Middle frontal gyrus (tissue), 1 donor: ENCODE results near the gene WDFY2.
"Not testable (repeated sequence)": the region's sequence is repeated elsewhere in the genome, so short reads cannot be mapped to it uniquely, and the experiment has no call there.

Experiments
- DNase-seq: peaks from one replicate; pipeline ENCODE4 v3.0.0-alpha.2; 2015; ENCODE audit warnings: low spot score; ENCODE audit errors: extremely low spot score

WDFY2 gene, protein sequence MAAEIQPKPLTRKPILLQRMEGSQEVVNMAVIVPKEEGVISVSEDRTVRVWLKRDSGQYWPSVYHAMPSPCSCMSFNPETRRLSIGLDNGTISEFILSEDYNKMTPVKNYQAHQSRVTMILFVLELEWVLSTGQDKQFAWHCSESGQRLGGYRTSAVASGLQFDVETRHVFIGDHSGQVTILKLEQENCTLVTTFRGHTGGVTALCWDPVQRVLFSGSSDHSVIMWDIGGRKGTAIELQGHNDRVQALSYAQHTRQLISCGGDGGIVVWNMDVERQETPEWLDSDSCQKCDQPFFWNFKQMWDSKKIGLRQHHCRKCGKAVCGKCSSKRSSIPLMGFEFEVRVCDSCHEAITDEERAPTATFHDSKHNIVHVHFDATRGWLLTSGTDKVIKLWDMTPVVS

DNA sequence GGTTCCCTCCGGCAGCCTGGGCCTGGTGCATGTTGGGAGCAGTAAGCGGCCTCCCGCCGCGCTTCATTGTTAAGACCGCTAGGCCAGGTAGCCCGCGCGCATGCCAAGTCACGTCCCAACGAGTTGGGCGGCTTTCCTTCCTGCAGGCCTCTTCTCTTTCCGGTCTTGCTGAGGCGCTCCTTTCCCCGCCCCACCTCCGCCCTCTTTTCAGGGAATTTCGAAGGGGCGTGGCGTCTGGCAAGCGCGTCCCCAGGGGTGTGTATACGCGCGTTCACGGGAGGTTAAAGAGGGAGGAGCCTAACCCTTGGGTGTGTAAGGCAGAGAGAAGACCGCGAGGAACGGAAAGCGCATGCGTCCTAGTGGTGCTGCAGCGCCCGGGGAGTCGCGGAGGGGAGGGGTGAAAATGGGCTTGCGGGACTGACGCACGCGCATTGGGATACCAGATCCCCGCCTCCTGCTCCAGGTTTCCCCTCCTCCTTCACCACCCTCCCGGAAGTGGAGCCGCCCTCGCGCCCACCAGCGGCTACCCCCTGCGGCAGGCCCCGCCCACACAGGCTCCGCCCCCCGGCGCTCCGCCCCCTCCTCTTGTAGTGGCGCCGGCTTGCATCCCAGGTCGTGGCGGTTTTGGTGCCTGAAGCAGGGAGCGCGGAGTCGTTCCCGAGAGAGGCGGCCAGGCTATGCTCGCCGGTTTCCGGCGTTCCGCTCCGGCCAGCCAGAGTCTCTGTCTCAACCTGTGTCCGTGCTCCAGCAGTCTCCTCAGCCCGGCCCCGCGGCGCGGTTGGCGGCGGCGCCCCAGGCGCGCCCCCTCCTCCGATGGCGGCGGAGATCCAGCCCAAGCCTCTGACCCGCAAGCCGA, at the start of gene WDFY2:
Gene WDFY2 (plus strand): TSS at position 588 of the 856 bp plus-strand sequence. CDS start 226 bp downstream, at position 814.
- DNase-seq = peak; percentile 99

DNA sequence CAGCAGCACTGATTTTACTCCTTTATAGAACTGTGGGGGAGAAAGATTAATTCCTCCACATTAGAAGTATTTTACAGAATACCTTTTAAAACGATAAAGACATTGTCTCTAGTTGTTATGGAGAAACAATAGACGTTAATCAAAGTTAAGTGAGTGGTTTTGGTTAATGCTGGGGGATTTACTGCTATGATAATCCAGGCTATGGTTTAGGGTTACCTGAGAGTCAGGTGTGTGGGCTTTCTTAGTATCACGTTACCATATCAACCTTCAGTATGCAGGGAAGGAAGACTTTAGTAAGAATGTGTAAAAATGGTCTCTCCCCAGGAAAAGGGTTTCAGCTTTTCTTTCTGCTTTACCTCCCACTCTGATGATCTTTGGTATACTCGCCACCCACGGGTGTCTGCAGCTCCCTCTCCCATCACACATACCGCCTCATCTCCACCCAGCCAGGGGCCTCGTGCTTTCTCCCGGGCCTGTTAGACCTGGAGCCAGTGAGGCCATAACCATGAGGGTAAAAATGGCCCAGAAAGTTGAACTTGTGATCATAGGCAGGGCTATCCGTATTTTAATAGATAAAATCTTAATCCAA, 45.6 kb upstream of the WDFY2 start:
- DNase-seq = no peak

DNA sequence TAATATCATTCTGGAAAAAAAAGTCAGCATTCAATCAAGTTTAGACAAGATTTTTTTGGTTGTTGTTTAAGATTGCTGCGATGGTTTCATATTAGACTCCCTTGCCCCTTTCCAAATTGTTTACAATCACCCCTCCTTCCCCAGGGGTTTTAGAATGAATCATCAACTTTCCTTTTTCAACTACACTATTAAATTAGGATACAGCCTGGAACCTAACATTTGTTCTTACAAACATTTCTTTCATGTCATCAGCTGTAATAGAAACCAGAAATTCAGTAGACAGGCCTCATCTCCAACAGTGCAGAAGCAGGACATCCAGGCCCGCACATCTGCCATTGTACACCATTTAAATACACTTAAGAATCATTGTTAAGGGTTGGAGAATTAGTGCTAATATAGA, 44.4 kb upstream of the WDFY2 start:
- no peak for DNase-seq

DNA sequence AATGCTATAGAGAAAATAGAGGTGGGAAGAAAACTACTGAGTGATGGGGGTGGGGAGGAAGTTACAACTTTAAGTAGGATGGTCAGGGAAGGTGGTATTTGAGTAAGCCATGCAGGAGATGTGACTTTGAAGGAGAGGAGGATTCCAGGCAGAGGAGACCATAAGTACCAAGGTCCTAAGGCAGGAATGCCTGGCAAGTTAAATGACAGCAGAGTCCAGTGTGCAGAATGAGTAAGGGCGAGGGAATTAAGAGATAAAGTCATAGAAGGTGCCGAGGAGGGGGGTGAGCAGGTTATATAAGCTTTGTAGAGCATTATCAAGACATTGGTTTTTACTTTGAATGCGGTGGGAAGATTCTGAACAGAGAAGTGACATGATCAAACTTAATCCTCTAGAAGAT, 43.2 kb upstream of the WDFY2 start:
- no peak for DNase-seq

DNA sequence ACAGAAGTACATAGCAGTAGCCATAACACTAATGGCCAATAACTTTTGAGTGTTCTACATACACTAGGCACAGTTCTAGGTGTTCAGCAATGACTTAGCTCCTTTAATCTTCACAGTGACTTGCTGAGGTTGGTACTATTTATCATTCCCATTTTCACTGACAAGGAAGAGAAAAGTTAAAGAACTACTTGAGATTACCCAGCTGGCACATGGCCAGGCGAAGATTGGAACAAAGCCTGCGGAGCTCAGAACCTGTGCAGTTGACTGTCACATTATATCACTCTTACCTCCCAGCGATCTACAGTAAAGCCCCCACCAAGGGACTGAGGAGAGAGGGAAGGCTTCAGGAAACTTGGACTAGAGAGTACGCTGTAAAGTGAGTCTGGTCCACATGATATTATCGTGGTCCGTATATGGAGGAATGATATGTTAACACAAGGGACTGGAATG, 42.4 kb upstream of the WDFY2 start:
- DNase-seq = no peak

DNA sequence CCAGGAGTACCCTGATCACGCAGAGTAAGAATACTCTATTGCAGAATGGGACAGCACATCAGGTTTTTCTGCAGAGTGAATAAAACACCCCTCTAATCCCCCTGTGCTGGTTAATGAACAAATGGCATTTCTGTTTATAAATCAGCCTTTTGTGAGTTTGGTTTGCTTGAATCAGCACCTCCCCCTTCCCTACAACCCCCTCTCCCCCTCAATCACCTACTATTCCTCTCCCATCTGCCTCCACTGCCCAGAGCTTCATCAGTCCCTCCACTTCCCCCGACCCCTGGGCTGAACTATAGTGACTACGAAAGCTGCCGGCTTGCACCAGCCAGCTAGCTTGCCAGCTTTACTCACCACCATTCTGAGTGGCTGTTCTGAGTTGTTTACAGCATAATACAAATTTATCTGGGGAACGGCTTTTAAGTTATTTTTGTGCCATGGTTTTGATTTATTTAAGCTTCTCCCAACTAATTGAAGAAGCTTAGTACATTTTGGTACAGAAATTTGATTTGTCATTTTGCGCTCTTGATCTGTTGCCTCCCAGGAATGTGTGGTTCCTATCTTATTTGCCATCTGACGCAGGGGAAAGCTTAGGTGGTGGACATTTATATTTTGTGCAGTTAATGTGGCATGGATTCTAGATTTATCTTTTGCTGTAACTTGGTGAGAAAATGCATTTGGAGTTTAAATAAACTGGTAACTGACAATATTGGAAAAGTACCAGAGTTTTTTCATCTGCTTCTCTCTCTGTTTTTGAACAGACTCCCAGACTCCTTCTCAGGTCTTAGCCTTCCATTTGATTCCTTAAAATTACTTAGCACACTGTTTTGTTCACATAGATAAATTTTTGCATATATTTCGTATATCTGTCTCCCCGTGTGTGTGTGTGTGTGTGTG, 41.7 kb upstream of the WDFY2 start:
- DNase-seq = no peak

DNA sequence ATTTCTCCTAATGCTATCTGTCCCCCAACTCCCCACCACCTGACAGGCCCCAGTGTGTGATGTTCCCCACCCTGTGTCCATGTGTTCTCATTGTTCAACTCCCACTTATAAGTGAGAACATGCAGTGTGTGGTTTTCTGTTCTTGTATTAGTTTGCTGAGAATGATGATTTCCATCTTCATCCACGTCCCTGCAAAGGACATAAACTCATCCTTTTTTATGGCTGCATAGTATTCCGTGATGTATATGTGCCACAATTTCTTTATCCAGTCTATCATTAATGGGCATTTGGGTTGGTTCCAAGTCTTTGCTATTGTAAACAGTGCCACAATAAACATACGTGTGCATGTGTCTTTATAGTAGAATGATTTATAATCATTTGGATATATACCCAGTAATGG, 38.8 kb upstream of the WDFY2 start:
- DNase-seq = not testable (repeated sequence)

DNA sequence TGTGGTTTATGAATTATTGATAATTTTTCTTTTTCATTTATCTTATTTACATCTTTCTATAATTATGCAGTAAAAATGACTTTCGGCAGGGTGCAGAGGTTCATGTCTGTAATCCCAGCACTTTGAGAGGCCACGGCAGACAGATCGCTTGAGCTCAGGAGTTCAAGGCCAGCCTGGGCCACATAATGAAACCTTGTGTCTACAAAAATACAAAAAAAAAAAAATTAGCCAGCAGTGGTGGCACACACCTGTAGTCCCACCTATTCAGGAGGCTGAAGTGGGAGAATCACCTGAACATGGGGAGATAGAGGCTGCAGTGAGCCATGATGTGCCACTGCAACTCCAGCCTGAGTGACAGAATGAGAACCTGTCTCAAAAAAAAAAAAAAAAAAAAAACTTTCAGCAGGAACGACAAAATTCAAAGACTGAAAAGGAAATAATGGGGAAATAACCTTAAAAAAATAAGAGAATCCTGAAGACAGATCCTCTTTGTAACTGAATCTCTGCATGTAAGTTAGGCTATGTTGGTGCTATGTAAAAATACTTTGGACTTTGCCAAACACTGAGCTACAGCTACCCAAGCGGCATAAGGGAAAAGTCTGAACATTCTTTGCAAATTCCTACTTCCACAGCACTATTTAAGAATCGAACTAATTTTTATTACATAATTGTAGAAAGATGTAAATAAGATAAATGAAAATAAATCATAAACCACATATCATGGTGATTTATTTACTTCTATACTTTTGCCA, 36.7 kb upstream of the WDFY2 start:
- no peak for DNase-seq

DNA sequence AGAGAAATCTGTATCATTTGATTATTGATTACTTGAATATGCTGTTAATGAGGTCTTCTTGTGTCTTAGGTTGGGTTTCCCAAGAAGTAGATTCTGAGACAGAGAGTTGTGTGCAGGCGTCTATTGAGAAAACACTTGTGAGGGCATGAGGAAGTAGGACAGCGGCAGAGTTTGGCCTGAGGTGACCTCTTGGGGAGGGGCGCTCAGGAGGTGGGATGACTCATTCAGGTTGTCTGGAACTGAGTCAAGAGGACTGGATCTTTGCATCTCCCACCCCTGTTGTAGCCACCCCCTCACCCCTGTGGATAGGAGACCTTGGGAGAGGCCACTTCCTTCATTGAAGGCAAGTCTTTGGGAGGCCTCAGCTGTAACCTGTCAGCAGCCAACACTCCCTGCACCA, 35.2 kb upstream of the WDFY2 start:
- DNase-seq = no peak

DNA sequence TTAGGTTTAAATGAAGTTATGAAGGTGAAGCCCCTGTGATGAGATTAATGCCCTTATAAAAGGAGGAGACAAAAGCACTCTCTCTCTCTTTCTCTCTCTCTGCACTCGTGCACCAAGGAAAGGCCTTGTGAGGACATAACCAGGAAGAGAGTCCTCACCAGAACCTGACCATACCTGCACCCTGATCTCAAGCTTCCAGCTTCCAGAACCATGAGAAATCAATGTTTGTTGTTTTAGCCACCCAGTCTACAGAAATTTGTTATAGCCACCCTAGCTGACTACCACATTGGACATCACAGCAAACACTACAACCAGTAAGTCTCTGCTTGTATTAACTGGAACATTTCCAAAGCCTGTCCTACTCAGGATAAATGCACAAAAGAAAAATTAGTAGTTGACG, 34.7 kb upstream of the WDFY2 start:
- no peak for DNase-seq

DNA sequence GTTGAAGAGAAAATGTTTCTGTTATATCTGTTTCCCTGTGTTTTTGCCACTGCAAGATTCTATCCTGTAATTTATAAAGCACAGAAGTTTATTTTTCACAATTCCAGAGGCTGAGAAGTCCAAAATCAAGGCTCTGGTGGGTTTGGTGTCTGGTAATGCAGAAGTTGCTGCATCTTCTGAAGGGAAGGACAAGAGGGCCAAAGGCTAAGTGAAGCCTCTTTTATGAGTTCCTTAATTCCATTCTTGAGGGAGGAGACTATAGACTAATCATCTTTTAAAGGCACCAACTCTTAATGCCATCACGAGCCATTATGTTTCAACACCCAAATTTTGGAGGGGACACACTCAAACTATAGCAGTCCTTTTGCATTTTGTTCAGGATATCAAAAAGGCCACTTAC, 34.1 kb upstream of the WDFY2 start:
- DNase-seq = no peak

DNA sequence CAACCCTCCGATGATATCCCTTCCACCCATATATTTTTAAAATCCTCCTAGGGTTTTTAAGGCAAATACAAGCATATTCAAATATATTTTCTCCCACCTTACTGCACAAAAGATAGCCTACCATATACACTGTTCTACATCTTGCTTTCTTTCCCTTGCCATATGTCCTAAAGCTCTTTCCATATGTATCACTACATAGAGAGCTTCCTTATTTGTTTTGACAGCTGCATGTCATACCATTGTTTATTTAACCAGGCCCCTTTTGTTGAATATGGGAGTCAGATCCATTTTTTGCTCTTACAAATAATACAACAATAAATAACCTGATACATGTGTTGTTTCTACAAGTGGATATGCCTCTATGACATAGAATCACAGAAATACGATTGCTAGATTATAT, 32.8 kb upstream of the WDFY2 start:
- DNase-seq = no peak

DNA sequence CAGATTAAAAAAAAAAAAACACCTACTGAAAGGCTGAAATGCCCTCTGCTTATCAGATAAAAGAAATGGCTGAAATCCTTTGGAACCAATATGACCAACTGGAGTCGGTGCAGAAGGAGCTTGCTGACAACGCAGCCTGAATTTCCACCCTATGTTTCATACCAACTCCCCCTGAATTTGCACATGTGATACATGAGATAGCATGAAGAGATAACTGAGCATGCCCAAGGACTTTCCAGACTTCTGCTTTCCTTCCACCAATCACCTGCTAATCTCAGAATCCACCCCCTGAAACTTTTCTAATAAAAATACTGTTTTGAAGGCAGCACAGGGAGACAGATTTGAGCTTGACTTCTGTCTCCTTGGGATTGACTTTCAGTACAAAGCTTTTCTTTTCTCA, 32.2 kb upstream of the WDFY2 start:
- DNase-seq = no peak

DNA sequence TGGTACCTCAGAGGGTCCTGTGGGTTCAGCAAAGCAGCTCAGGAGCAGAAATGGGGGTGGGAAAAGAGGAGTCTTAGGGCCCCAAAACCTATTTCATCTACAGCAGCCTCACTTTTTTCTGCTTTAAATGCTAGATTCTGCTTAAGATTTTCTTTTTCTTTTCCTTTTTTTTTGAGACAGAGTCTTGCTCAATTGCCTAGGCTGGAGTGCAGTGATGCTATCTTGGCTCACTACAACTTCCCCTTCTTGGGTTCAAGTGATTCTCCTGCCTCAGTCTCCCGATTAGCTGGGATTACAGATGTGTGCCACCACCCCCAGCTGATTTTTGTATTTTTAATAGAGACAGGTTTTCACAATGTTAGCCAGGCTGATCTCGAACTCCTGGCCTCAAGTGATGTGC, 30.7 kb upstream of the WDFY2 start:
- DNase-seq = no peak

DNA sequence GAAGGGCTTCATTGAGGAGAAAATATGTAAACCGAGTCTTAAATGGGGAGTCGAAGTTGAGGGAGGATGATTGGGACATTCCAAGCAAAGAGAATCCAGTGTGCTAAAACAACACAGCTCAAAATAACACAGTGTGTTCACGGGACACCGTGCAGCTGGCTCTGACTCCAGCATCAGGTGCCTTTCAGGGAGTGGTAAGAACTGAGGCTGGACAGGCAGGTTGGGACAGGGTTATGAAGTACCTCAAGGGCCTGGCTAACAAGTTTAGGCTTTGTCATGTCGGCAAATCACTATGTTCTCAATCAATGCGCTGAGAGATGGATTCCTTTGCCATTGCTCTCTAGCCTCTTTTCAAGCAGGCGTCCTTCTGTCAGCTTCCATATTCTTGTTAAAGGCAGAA, 27.5 kb upstream of the WDFY2 start:
- DNase-seq = no peak

DNA sequence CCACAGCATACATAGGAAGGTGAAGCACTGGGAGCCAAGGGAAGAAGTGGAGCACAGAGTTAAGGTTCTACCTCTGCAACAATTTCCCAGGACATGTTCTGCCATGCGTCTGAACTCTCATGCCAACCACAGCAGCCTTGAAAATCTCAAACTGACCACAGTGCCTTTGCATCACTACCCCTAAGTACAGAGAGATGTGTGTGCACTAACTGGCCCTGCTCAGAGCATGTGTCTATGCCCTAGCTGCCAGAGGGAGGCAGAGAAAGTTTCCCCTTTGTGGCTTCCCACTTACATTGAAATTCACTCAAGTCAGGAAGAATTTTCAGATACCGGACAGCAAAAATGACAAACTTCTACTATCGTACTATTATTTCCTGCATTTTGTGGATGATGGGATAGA, 26.8 kb upstream of the WDFY2 start:
- no peak for DNase-seq

DNA sequence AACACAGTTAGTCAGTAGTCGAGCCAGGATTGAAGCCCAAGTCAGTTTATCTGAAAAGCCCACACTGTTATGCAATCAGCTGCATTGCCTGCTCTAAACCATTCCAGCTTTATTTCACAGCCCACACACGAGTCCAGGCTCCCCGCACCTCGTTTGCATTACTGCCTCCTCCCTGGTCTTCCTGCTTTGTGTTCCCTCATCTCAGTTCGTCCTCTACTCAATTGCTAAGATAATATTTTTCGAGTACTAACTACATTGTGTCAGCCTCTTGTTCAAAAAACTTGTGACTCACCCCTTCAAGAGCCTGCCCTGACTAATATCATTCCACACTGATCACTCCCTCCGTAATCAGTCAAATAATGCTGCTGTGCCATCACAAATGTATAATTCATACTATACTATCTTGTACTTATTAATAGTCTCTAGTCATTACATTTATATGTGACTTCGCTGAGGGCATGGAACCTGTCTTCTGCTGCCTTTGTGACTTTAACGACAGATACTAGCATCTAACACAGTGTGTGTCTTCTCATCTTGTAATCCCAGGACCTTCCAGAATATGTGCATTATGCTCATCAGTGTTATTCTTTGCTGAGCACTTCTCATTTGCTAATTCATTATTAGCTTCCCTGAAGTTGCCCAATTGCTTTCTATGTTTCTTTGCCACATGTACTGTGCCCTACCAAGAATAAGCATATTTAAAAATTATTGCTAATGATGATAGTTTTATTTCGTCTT, 26.2 kb upstream of the WDFY2 start:
- DNase-seq = no peak

DNA sequence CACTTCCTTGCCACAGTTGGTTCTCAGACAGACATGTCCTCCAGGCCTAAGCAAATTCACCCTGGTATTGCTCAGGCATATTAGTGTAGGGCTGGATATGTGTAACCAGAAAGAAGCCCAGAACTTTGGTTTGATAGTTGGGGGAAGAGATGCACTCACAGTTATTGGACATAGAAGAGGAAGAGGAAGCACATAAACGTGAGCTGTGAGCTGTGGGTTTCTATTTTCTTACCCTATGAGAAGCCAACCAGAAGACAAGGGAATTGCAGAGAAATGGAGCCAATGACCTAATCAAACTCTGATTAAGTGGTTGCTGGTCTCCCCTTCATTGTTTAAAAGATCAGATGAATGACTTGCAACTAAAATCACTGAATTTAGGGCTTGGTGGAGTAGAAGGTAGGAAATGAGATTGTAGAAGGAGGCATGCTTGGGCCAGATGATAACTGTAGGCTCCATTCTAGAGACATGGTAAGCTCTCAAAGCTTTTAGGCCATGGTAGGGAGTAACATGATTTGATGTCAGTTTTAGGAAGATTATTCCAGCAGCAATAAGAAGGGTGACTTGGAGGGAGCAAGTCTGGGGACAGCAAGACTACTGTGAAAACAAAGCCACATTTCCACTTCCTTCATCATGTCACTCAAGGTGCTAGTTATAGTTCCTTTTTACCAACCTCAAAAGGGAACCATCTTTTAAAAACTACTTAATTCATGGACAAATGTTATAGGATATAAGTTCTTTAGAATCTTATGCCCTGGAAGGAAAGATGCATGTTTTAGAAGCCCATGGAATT, 24.1 kb upstream of the WDFY2 start:
- no peak for DNase-seq
